ENCODE data around the gene PTER.

The PTER gene

GRCh38 chr10:16458166-16458955 is 21.6 kb downstream of the PTER start:
- TF ChIP-seq CTCF (IDR thresholded peaks at IDR 0.05; ENCODE audit: insufficient read depth, low read length): no peak
- no peak for TF ChIP-seq GABPA (IDR thresholded peaks at IDR 0.05; ENCODE audit: low read depth)
- no peak for TF ChIP-seq POLR2AphosphoS5 (IDR thresholded peaks at IDR 0.05; ENCODE audit: low read depth)
- no peak for TF ChIP-seq SPI1 (IDR thresholded peaks at IDR 0.05; ENCODE audit: borderline replicate concordance, low read depth)
- TF ChIP-seq REST (IDR thresholded peaks at IDR 0.05; ENCODE audit: insufficient replicate concordance, low read depth): no peak
- no peak for DNase-seq (ENCODE audit: low read depth in 1 of 2, low spot score in 1 of 2)

GRCh38 chr10:16459423-16459939 is 22.7 kb downstream of the PTER start:
- H3K27ac ChIP-seq (replicated peaks): no peak overlapping the region
- DNase-seq (ENCODE audit: low read depth in 1 of 2, low spot score in 1 of 2): no peak
- H3K4me3 ChIP-seq (replicated peaks; ENCODE audit: insufficient read depth, low read length): no peak overlapping the region
- no peaks in the 10 kb centered on the region for H3K27me3 ChIP-seq (ENCODE audit: insufficient read depth, poor library complexity, severe bottlenecking)
- TF ChIP-seq POLR2AphosphoS5 (IDR thresholded peaks at IDR 0.05; ENCODE audit: low read depth) (no peak), GABPA (IDR thresholded peaks at IDR 0.05; ENCODE audit: low read depth) (no peak), CTCF (IDR thresholded peaks at IDR 0.05; ENCODE audit: insufficient read depth, low read length) (no peak), SPI1 (IDR thresholded peaks at IDR 0.05; ENCODE audit: borderline replicate concordance, low read depth) (no peak), REST (IDR thresholded peaks at IDR 0.05; ENCODE audit: insufficient replicate concordance, low read depth) (no peak)

More at GRCh38 chr10:16458166-16458955, 21.6 kb downstream of the PTER start:
- no peaks in the 10 kb centered on the region for H3K27me3 ChIP-seq (ENCODE audit: insufficient read depth, poor library complexity, severe bottlenecking)
- no peak overlapping the region for H3K27ac ChIP-seq (replicated peaks)
- H3K4me3 ChIP-seq (replicated peaks; ENCODE audit: insufficient read depth, low read length): no peak overlapping the region

- H3K27me3 ChIP-seq (ENCODE audit: insufficient read depth, poor library complexity, severe bottlenecking): no peaks in the 10 kb centered on the region
- no peak overlapping the region for H3K27ac ChIP-seq (replicated peaks)
- TF ChIP-seq GABPA (IDR thresholded peaks at IDR 0.05; ENCODE audit: low read depth): no peak
- no peak for TF ChIP-seq REST (IDR thresholded peaks at IDR 0.05; ENCODE audit: insufficient replicate concordance, low read depth)
- no peak for TF ChIP-seq SPI1 (IDR thresholded peaks at IDR 0.05; ENCODE audit: borderline replicate concordance, low read depth)
- no peak for TF ChIP-seq POLR2AphosphoS5 (IDR thresholded peaks at IDR 0.05; ENCODE audit: low read depth)
- TF ChIP-seq CTCF (IDR thresholded peaks at IDR 0.05; ENCODE audit: insufficient read depth, low read length): no peak
- DNase-seq (ENCODE audit: low read depth in 1 of 2, low spot score in 1 of 2): no peak
- H3K4me3 ChIP-seq (replicated peaks; ENCODE audit: insufficient read depth, low read length): no peak overlapping the region
Measured at GRCh38 chr10:16466001-16466400, 29.2 kb downstream of the PTER start.
